PC-9 (cell line): ENCODE results near the gene DHRS7B. TPM values are rescaled to one million over a fixed set of nuclear protein-coding genes. Genes with fewer than 3 reads are reported as not detected.

Experiments
- BruUV-seq: library from RNA; stranded (reverse); fragments of 400-500 nt; replicated peaks from 2 replicates; lab custom pipeline; 2021; lab: Mats Ljungman, UMichigan
- CTCF ChIA-PET: fragments of 300-600 bp; sonication (Branson Sonifier 250); formaldehyde crosslinking; loops from one replicate; lab custom pipeline; 2022; ENCODE audit warnings: antibody characterized with exemption; lab: Charles Lee
- POLR2A ChIA-PET: fragments of 300-600 bp; sonication (Branson Sonifier 250); formaldehyde crosslinking; loops from one replicate; lab custom pipeline; 2022; ENCODE audit warnings: antibody characterized with exemption; ENCODE audit not compliant: unreplicated experiment; lab: Charles Lee
- DNase-seq, 2 experiments: peaks; one replicate each; pipeline versions ENCODE4 v3.0.0 to v3.0.0-alpha.2; 2015 to 2022; ENCODE audit warnings: mixed read lengths in 1 of 2
- H2AFZ ChIP-seq: fragments of 200-600 bp; sonication (generic); 2 replicates; pipeline ENCODE4 v1.8.1; 2017; ENCODE audit warnings: antibody characterized with exemption
- H3F3A ChIP-seq: fragments of 200-600 bp; sonication (generic); 2 replicates; pipeline ENCODE4 v1.8.1; 2017; ENCODE audit warnings: antibody characterized with exemption, mild to moderate bottlenecking, low read depth; ENCODE audit not compliant: insufficient read depth
- H3K27ac ChIP-seq: fragments of 200-600 bp; sonication (generic); 2 replicates; pipeline ENCODE4 v1.6.1; 2016; ENCODE audit warnings: mixed run types
- H3K27me3 ChIP-seq: fragments of 200-600 bp; sonication (generic); 2 replicates; pipeline ENCODE4 v1.6.1; 2016; ENCODE audit warnings: low read depth, mixed run types; ENCODE audit not compliant: insufficient read depth
- H3K36me3 ChIP-seq: fragments of 200-600 bp; sonication (generic); 2 replicates; pipeline ENCODE4 v1.6.1; 2016; ENCODE audit warnings: low read depth, mixed run types
- H3K4me1 ChIP-seq: fragments of 200-600 bp; sonication (generic); replicated peaks from 2 replicates; pipeline ENCODE4 v1.6.1; 2016; ENCODE audit warnings: mixed run types; ENCODE audit not compliant: insufficient read depth
- H3K4me2 ChIP-seq: fragments of 200-600 bp; sonication (generic); 2 replicates; pipeline ENCODE4 v1.6.1; 2017; ENCODE audit warnings: mixed run types
- H3K4me3 ChIP-seq: fragments of 200-600 bp; sonication (generic); 2 replicates; pipeline ENCODE4 v1.6.1; 2016; ENCODE audit warnings: mixed run types
- H3K79me2 ChIP-seq: fragments of 200-600 bp; sonication (generic); 2 replicates; pipeline ENCODE4 v1.6.1; 2017; ENCODE audit warnings: low read depth, mixed run types
- H3K9me2 ChIP-seq: fragments of 200-600 bp; sonication (generic); 2 replicates; pipeline ENCODE4 v1.8.1; 2017; ENCODE audit warnings: mild to moderate bottlenecking; ENCODE audit not compliant: insufficient read depth
- H3K9me3 ChIP-seq: fragments of 200-600 bp; sonication (generic); 2 replicates; pipeline ENCODE4 v1.8.1; 2016; ENCODE audit warnings: low read depth; ENCODE audit not compliant: insufficient read depth
- H4K20me1 ChIP-seq: fragments of 200-600 bp; sonication (generic); 2 replicates; pipeline ENCODE4 v1.8.1; 2017; ENCODE audit not compliant: insufficient read depth
- EZH2 ChIP-seq: fragments of 200-600 bp; sonication (generic); IDR thresholded peaks from 2 replicates; pipeline ENCODE4 v1.8.0; 2017; ENCODE audit warnings: antibody characterized with exemption, low read depth
- intact Hi-C: fragments of 100-400 bp; cut with micrococcal nuclease; formaldehyde crosslinking; loops from one replicate; pipeline ENCODE4 v1.10.0; 2022; ENCODE audit not compliant: unreplicated experiment
- total RNA-seq: library from RNA; stranded (reverse); gene quantifications from 2 replicates; pipeline ENCODE4 v1.2.3, GENCODE V29; 2021
- TF ChIP-seq, protein P1 (sequence below): fragments of 200-600 bp; sonication (generic); conservative IDR thresholded peaks from 2 replicates; pipeline ENCODE4 v1.6.1; 2017; ENCODE audit warnings: mixed run types, antibody characterized with exemption, mild to moderate bottlenecking, moderate library complexity

The DHRS7B gene
- total RNA-seq, 1 experiment from 2014 or later: 27.9 TPM

DNA sequence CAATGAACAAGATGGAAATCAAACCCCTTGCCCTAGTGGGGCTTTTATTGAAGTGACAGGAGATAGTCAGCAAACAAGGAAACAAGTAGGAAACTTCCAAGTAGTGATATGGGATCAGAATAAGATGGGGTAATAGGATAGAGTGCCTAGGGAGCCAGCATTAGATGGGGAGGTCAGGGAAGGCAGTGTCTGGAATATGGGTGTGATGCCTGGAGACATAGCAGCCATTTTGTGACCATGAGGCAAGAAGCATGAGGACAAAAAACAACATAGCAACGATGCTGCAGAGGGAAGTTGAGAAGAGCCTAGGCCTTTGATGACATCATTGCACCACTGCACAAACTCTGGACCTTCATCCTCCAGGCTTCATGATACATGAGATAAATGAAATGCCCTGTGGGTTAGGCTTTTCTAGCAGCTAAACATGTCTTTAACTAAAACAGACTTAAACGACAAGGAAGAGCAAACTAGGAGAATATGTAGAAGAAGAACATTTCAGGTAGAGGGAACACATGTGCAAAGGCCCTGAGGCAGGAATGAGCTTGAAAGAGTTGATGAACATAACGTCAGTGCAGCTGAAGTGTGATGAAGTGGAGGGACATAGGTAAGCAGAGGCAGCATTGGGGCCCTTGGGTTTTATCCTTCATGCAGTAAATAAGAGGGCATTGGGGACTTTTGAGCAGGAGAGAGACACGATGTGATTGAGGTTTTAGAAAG is 105.4 kb downstream of the DHRS7B start:
- no peaks in the 10 kb centered on the region for H3K36me3 ChIP-seq
- ChIA-PET POLR2A (no interaction called here), CTCF (no interaction called here)
- H3K9me3 ChIP-seq: no peaks in the 10 kb centered on the region
- intact Hi-C loops: no loop called here
- H3K4me3 ChIP-seq: no peak overlapping the region
- H3K27ac ChIP-seq: no peak overlapping the region
- no peak overlapping the region for H2AFZ ChIP-seq
- no peak for DNase-seq
- no peak overlapping the region for H3K4me2 ChIP-seq
- H3K9me2 ChIP-seq: no peaks in the 10 kb centered on the region
- TF ChIP-seq EZH2: no peak
- TF ChIP-seq, protein P1, sequence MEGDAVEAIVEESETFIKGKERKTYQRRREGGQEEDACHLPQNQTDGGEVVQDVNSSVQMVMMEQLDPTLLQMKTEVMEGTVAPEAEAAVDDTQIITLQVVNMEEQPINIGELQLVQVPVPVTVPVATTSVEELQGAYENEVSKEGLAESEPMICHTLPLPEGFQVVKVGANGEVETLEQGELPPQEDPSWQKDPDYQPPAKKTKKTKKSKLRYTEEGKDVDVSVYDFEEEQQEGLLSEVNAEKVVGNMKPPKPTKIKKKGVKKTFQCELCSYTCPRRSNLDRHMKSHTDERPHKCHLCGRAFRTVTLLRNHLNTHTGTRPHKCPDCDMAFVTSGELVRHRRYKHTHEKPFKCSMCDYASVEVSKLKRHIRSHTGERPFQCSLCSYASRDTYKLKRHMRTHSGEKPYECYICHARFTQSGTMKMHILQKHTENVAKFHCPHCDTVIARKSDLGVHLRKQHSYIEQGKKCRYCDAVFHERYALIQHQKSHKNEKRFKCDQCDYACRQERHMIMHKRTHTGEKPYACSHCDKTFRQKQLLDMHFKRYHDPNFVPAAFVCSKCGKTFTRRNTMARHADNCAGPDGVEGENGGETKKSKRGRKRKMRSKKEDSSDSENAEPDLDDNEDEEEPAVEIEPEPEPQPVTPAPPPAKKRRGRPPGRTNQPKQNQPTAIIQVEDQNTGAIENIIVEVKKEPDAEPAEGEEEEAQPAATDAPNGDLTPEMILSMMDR: no peak
- no peaks in the 10 kb centered on the region for H3F3A ChIP-seq
- H3K79me2 ChIP-seq: no peaks in the 10 kb centered on the region
- no peaks in the 10 kb centered on the region for H3K4me1 ChIP-seq
- no peaks in the 10 kb centered on the region for H3K27me3 ChIP-seq
- H4K20me1 ChIP-seq: no peaks in the 10 kb centered on the region
- no TSS peak for BruUV-seq

DNA sequence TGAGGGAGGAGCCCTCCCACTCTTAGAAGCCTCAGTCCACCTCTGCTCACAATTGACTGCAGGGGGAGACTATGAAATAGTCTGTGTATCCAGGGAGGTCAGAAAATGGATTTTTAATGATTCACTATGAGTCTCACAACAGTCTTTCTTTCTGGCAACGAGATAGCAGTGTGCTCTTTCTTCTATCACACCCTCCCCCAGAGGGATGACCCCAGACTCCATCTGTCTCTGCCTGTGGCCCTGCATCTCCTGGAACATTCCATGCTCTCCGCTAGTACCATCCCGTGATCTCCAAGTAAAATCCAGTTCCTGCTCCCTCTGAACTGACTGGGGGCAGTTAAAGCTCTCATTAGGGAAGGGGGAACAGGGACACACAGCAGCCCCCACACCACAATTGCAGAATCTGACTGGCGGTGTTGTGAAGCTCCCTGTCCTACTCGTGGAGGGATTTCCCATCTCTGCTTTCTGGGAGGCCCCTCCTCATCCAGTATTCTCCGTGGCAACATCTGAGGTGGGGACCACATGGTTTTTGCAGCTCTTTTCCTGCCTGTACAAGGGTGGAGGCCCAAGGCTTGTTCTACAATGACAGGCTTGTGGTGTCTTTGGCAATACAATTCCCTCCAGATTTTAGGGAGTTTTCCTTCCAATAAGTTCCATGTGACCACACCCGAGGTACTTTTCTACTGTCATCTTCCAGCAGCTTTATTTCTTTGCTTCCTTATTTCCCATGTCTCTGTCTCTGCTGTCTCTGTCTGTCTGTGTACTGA is 107.0 kb downstream of the DHRS7B start:
- POLR2A ChIA-PET: no interaction called here
- no peaks in the 10 kb centered on the region for H3K79me2 ChIP-seq
- H2AFZ ChIP-seq: no peak overlapping the region
- no peaks in the 10 kb centered on the region for H3K4me1 ChIP-seq
- no peaks in the 10 kb centered on the region for H4K20me1 ChIP-seq
- intact Hi-C loops: no loop called here
- no peaks in the 10 kb centered on the region for H3K9me2 ChIP-seq
- no peaks in the 10 kb centered on the region for H3F3A ChIP-seq
- no peak overlapping the region for H3K4me3 ChIP-seq
- no peak overlapping the region for H3K27ac ChIP-seq
- H3K27me3 ChIP-seq: no peaks in the 10 kb centered on the region
- BruUV-seq: no TSS peak
- no peak for DNase-seq
- CTCF ChIA-PET: no interaction called here
- TF ChIP-seq EZH2: no peak
- TF ChIP-seq, protein P1: no peak
- H3K4me2 ChIP-seq: no peak overlapping the region
- no peaks in the 10 kb centered on the region for H3K36me3 ChIP-seq
- H3K9me3 ChIP-seq: no peaks in the 10 kb centered on the region

DNA sequence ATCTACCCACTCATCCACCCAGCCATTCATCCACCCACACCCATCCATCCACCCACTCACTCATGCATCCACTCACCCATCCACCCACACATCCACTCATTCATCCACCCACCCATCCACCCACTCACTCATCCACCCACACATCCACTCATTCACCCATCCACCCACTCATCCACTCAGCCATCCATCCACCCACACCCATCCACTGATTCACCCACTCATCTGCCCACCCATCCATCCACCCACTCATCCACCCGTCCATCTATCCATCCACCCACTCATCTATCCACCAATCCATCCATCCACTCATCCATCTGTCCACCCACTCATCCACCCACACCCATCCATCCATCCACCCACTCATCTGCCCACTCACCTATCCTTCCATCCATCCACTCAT is 109.2 kb downstream of the DHRS7B start:
- Histone ChIP-seq H4K20me1 (no peaks in the 10 kb centered on the region), H3K36me3 (no peaks in the 10 kb centered on the region), H3K9me3 (no peaks in the 10 kb centered on the region), H3K4me1 (no peaks in the 10 kb centered on the region), H3K79me2 (no peaks in the 10 kb centered on the region), H3K27ac (no peak overlapping the region), H3K9me2 (no peaks in the 10 kb centered on the region), H3F3A (no peaks in the 10 kb centered on the region), H3K4me2 (no peak overlapping the region), H3K4me3 (no peak overlapping the region), H3K27me3 (no peaks in the 10 kb centered on the region), H2AFZ (no peak overlapping the region)
- no peak for DNase-seq
- intact Hi-C loops: no loop called here
- no peak for TF ChIP-seq EZH2
- TF ChIP-seq, protein P1: no peak
- BruUV-seq: no TSS peak
- ChIA-PET CTCF (no interaction called here), POLR2A (no interaction called here)
